Measurements from ENCODE around the gene ANXA3. TPM values are rescaled to one million over a fixed set of nuclear protein-coding genes. Genes with fewer than 3 reads are reported as not detected.
"Not testable (repeated sequence)": the region's sequence is repeated elsewhere in the genome, so short reads cannot be mapped to it uniquely, and the experiment has no call there.

The ANXA3 gene
- total RNA-seq, 1 experiment from 2014 or later: 3.4 TPM

DNA sequence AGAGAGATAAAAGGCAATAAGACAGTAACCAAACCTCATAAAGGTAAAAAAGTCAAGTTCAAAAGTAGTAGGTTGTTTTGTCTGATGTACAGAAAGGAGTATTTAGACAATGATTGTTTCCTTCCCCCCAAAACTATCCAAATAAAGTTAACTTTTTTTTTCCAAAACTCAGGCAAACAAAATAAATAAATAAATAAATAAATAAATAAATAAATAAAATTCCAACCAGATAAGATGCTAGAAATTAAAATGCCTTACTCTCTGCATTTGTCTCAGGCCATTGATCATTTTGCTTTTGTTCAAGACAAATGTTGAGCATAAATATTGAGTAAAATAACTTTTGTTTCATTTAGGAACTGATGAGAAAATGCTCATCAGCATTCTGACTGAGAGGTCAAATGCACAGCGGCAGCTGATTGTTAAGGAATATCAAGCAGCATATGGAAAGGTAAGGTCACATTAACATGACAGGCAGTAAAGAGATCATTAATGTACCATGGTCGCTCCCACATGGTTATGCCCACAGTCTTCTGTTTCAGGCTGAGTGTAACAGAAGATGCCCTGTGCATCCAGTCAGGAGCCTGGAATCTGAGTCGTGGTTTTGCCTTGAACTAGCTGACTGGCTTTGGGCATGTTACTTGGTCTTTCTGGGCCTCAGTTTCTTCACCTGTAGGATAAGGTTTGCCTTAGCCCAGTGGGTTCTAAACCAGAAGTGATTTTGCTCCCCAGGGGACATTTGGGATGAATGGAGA lies 27.3 kb downstream of the ANXA3 start:
- peak in 1 of 2 experiments; percentile 18 for DNase-seq
- Histone ChIP-seq H3K4me1 (no peaks in the 10 kb centered on the region), H3K4me3 (no peak overlapping the region), H3K36me3 (no peaks in the 10 kb centered on the region), H3K27me3 (no peaks in the 10 kb centered on the region), H3K27ac (no peak overlapping the region), H3K9me3 (replicated peaks) (no peaks in the 10 kb centered on the region)

DNA sequence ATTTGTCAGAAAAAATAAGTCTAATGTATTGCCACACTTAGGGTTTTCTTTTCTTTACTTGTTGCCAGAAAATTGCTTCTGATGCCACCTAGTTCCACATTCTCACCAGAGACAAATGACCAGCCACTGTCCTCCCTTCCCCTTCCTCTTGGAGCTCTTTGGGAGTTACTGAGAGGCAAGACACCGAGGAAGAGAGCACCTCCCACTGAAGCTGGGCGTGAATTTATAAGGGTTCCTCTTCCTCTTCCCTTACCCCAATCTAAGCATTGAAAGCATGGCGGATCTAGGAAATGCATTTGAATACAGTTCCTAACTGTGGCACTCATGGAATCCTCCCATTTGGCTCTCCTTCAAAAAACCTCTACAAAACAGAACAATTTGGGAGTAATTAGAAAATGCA lies 30.0 kb downstream of the ANXA3 start:
- no peak overlapping the region for H3K4me3 ChIP-seq
- H3K4me1 ChIP-seq: no peaks in the 10 kb centered on the region
- no peaks in the 10 kb centered on the region for H3K36me3 ChIP-seq
- DNase-seq: no peak
- no peak overlapping the region for H3K27ac ChIP-seq
- H3K27me3 ChIP-seq: no peaks in the 10 kb centered on the region
- no peaks in the 10 kb centered on the region for H3K9me3 ChIP-seq (replicated peaks)

DNA sequence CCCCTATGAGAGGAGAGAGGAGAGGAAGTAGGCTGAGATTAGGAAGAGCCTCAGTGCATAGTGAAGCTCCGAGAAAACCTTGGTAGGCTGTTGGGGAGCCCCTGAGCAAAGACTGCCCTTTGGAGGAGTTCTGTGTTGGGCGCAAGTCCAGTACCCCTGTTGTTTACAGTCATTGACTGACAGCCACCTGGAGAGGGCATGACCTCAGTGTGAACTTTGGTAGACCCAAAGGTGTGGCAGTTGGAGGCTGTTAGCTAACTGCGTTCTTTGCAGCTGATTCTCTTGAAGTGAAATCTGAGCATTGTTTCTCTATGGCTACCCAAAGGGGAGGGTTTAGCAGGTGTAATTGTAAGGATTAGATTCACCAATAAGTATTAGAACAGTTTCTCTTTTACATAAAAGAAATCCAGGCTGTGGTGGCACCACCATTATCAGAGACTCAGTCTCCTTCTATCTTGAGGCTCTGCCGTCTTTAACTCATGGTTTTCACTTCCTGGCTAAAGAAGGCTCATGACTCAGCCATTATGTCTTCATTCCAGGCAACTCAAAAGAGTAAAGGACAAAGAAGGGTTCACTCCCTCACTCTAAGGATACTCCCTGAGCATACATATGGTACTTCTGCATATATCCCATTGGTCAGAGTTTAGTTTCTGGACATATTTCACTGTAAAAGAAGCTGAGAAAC lies 33.4 kb downstream of the ANXA3 start:
- Histone ChIP-seq H3K4me3 (no peak overlapping the region), H3K27ac (no peak overlapping the region), H3K4me1 (no peaks in the 10 kb centered on the region), H3K27me3 (no peaks in the 10 kb centered on the region), H3K9me3 (replicated peaks) (no peaks in the 10 kb centered on the region), H3K36me3 (no peaks in the 10 kb centered on the region)
- no peak for DNase-seq

DNA sequence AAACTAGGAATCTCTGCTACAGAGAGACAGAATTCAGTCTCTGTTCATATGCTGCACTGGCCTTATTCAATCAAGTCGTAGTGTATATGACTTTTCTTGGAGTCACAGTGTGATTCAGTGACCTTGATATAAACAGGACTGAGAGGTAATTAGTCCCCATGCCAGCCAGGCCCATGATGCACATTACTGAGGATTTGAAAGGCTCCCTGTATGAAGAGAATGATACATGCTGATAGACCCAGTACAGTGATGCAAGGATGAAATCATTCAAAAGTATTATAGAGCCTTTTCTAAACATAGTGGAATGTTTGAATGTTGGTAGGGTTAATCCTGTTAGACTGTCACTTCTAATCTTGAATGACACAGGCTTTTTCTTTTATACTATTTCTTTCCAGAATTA lies 34.1 kb downstream of the ANXA3 start:
- no peaks in the 10 kb centered on the region for H3K36me3 ChIP-seq
- no peaks in the 10 kb centered on the region for H3K27me3 ChIP-seq
- no peak overlapping the region for H3K4me3 ChIP-seq
- H3K9me3 ChIP-seq (replicated peaks): no peaks in the 10 kb centered on the region
- no peaks in the 10 kb centered on the region for H3K4me1 ChIP-seq
- H3K27ac ChIP-seq: no peak overlapping the region
- DNase-seq: no peak

DNA sequence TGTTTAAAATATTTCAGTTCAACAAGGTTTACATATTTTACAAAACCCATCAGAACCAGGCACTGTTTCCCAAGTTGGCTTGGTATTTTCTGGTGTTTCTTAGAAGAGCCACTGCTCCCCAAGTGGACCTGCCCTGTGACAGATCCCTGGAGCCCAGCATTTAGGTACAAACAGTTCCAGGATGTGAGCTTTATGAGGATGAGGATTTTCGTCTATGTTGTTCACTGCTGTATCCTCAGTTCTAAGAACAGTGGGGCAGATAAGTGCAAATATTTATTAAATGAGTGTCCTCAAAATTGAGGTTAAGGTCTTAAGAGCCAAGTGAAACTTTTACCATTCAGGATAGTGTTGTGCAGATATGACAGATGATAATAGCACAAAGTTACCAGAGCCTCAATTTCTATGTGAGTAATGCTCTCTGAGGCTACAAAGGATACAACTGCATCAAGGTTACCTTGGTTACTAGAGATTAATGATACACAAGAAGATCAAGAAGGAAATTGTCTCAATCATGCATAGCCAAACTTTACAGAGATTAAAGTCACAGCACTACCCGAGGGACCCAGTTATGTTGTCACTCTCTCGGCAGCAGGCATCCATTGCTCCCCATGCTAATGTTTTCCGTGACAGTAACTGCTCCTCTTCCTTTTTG lies 37.5 kb downstream of the ANXA3 start:
- no peaks in the 10 kb centered on the region for H3K9me3 ChIP-seq (replicated peaks)
- no peak overlapping the region for H3K27ac ChIP-seq
- DNase-seq: no peak
- no peaks in the 10 kb centered on the region for H3K27me3 ChIP-seq
- no peaks in the 10 kb centered on the region for H3K36me3 ChIP-seq
- no peak overlapping the region for H3K4me3 ChIP-seq
- no peaks in the 10 kb centered on the region for H3K4me1 ChIP-seq

DNA sequence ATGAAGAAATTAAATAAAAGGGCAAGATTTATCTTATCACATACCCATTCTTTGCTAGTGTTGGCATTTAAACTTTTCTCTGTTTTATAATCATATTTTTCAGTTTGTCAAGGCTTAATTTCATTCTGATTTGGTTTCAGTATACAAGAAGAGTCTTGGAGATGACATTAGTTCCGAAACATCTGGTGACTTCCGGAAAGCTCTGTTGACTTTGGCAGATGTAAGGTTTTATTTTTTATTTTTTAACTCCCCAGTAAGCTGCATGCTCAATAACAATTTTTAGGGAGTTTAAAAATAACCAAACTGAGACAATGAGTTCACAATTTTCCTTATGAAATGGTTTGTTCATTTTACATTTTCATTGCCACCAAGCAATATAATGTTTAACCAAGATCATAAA lies 39.8 kb downstream of the ANXA3 start:
- no peak for DNase-seq
- no peak overlapping the region for H3K27ac ChIP-seq

DNA sequence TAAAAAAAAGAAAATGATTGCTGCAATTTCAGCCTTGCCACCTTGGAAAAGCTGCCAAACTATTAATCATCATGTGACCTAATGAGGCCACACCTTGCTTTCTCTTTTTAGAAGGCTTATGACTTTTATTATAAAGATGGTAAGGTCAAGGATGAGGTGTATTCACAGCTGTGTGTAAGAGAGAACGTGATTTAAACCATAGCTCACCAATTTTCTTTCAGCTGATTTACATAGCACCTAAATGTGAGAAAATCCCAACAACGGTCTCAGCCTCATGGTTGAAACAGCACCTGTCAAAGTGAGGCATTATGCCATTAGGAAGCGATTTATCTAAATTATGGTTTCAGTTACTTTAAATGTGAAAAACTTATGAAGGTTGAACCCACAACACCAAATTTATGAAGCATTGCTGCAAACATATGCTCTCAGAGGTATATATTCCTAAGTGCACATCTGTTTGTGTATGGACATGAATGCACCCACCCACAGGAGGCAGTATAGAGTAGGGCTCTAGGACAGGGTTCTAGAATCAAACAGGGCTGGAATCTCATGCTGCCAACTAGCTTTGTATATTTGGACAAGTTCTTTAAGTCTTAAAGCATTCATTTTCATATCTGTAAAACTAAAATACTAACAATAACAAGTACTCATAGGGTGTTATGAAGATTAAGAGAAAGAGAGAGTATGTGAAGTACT lies 40.7 kb downstream of the ANXA3 start:
- Histone ChIP-seq H3K4me1 (no peaks in the 10 kb centered on the region), H3K9me3 (replicated peaks) (no peaks in the 10 kb centered on the region), H3K4me3 (no peak overlapping the region), H3K27me3 (no peaks in the 10 kb centered on the region), H3K27ac (no peak overlapping the region), H3K36me3 (no peaks in the 10 kb centered on the region)
- peak; percentile 30 to 54 for DNase-seq

More for the DNA sequence above, 39.8 kb downstream of the ANXA3 start:
- no peaks in the 10 kb centered on the region for H3K36me3 ChIP-seq
- H3K4me3 ChIP-seq: no peak overlapping the region
- H3K4me1 ChIP-seq: no peaks in the 10 kb centered on the region
- H3K9me3 ChIP-seq (replicated peaks): no peaks in the 10 kb centered on the region
- H3K27me3 ChIP-seq: no peaks in the 10 kb centered on the region

DNA sequence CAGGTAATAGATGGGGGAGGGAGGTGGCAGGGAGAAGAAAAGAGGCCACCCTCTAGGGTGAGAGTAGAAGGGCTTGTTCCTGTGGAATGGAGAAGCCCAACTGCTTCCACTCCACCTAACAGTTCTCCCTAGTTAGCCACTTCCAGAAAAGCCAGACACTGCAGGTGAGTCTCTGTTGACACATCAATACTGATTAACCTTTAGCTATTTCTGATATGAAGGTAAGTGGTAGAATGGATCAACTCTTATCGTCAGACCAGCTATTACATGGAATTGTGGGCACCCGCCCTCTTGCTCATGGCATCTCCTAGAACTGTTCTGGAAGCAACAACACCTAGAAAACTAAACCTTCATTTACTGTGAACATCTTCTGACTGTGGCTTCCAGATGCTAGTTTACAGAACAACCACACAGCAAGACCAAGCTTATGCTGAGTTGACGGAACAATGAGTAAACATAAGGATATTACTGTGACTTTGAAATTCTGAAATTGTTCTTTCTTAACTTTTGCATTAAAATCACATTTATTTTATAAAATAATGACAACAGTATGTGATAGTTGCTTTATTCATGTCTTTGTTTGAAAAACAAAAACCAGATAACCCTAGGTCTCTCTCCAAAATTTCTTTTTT lies 44.7 kb downstream of the ANXA3 start:
- peaks cover 21% of the 10 kb centered on the region for H3K4me1 ChIP-seq
- H3K27ac ChIP-seq: no peak overlapping the region
- 0 out of 2 replicates have a peak, but pooled peaks cover 2% of the 10 kb centered on the region for H3K9me3 ChIP-seq (replicated peaks)
- no peaks in the 10 kb centered on the region for H3K36me3 ChIP-seq
- no peak overlapping the region for H3K4me3 ChIP-seq
- no peaks in the 10 kb centered on the region for H3K27me3 ChIP-seq
- no peak for DNase-seq

DNA sequence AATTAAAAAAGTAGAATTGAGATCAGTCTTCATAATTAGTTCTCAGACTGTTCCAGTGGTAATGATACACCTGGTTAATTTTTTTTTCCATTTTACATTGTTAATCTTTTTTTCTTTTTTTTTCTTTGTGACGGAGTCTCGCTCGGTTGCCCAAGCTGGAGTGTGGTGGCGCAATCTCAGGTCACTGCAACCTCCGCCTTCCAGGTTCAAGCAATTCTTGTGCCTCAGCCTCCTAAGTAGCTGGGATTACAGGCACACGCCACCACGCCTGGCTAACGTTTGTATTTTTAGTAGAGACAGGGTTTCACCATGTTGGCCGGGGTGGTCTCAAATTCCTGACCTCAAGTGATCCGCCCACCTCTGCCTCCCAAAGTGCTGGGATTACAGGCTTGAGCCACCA lies 46.9 kb downstream of the ANXA3 start:
- H3K4me3 ChIP-seq: not testable (repeated sequence)

DNA sequence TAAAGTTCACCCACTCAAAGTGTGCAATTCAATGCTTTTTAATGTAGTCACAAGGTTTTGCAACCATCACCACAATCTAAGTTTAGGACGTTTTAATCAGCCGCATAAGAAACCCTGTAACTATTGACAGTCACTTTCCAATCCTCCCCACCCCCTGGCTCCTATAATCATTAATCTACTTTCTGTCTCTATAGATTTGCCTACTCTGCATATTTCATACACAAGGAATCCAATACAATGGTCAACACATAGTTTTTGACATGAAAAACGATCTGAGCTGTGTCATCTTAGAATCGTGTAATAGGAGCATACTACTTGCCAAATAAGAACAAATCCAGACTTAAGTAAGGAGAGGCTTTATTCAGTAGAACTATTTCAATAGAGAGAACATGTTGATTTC lies 47.6 kb downstream of the ANXA3 start:
- 0 out of 2 replicates have a peak, but pooled peaks cover 2% of the 10 kb centered on the region for H3K9me3 ChIP-seq (replicated peaks)
- no peaks in the 10 kb centered on the region for H3K36me3 ChIP-seq

More for the DNA sequence above, 46.9 kb downstream of the ANXA3 start:
- H3K27ac ChIP-seq; DNase-seq; H3K36me3 ChIP-seq; H3K27me3 ChIP-seq; H3K9me3 ChIP-seq (replicated peaks): not testable (repeated sequence)
- H3K4me1 ChIP-seq: peaks cover 22% of the 10 kb centered on the region

DNA sequence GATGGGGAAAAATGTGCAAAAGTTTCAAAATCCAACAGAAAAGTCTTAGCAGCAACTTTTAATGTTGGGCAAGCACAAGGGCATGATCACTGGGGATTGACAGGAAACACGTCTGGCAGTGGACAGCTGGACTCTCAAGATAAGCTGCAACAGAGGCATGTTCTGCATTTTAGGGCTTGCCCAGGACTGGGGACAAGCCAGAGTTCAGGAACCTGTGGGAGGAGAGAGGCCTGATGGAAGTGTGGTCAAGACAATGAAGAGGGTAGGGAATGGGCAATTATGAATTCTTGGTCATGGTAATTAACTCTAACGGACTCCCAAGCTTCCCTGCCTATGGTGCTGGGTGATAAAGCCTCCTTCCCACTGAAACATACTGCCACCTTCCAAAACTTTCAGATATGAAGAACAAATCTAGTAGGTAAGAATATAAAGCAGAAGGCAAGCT lies 48.4 kb downstream of the ANXA3 start:
- Histone ChIP-seq H3K4me1 (peaks cover 22% of the 10 kb centered on the region), H3K27me3 (no peaks in the 10 kb centered on the region), H3K36me3 (no peaks in the 10 kb centered on the region), H3K4me3 (no peak overlapping the region), H3K27ac (peak overlapping the region; percentile 87), H3K9me3 (replicated peaks) (0 out of 2 replicates have a peak, but pooled peaks cover 2% of the 10 kb centered on the region)
- peak; percentile 80 to 86 for DNase-seq

More for the DNA sequence above, 47.6 kb downstream of the ANXA3 start:
- peaks cover 22% of the 10 kb centered on the region for H3K4me1 ChIP-seq
- no peak for DNase-seq
- no peak overlapping the region for H3K4me3 ChIP-seq
- peak overlapping the region; percentile 87 for H3K27ac ChIP-seq
- H3K27me3 ChIP-seq: no peaks in the 10 kb centered on the region

DNA sequence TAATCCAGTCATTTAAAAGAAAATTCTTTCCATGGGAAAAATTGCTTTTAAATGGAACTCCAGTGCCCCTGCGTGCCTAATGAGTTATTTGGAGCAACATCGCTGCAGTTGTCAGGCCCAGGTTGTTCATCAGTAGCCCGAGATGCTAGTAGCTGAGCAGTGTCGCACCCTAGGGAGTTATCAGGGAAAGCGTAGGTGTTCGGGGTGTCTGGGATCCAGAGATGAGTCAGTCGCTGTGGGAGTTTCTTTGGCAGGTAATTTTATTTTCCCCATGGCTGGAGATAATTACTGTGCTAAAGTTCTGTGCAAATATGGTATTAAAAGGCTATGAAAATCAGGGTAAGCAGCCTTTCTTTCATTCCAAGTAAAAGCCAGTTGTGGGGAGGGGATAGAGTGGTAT lies 49.4 kb downstream of the ANXA3 start:
- peak in 1 of 2 experiments; percentile 24 for DNase-seq
- Histone ChIP-seq H3K4me1 (peaks cover 22% of the 10 kb centered on the region), H3K4me3 (no peak overlapping the region), H3K27me3 (no peaks in the 10 kb centered on the region), H3K27ac (peak overlapping the region; percentile 87), H3K9me3 (replicated peaks) (0 out of 2 replicates have a peak, but pooled peaks cover 2% of the 10 kb centered on the region), H3K36me3 (no peaks in the 10 kb centered on the region)

DNA sequence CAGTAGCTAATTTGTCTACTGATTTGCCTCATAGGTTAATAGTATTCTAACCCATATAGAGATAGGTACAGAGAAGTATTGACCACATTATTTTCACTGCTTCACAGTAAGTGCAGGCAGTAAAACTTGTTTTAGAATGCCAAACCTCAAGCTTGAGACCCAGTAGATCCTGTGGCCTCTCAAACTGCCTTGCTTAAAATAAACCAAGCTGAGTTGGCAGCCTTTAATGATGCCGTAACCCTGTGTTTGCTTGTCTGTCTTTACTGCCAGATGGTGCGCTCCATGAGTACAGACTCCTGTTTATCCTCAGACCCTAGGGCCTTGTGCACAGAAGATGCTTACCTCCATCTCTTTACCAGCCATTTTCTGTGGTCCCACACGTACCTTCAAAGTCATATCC lies 50.8 kb downstream of the ANXA3 start:
- H3K36me3 ChIP-seq: no peaks in the 10 kb centered on the region
- H3K4me3 ChIP-seq: no peak overlapping the region
- H3K27me3 ChIP-seq: no peaks in the 10 kb centered on the region
- H3K27ac ChIP-seq: no peak overlapping the region
- H3K9me3 ChIP-seq (replicated peaks): 0 out of 2 replicates have a peak, but pooled peaks cover 2% of the 10 kb centered on the region
- H3K4me1 ChIP-seq: peaks cover 22% of the 10 kb centered on the region
- no peak for DNase-seq

DNA sequence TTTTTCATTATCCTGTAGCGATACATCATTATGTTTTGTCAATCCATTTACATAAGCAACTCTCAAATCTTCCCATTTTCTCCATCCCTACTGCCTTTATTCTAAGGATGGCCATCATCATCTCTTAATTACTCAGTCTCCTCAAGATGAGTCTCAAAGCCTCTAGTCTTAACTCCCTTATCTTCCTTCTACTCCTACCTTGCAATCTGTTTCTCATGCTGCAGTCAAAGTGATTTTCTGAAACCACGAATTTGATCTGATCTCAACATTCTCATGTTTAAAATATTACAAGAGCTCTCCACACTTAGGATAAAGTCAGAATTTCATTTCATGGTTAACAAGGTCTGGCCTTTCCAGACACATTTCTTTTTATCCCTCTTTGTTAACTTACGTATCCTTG lies 51.8 kb downstream of the ANXA3 start:
- no peaks in the 10 kb centered on the region for H3K27me3 ChIP-seq
- DNase-seq: no peak
- H3K4me1 ChIP-seq: peaks cover 22% of the 10 kb centered on the region
- H3K4me3 ChIP-seq: no peak overlapping the region
- H3K27ac ChIP-seq: no peak overlapping the region
- H3K9me3 ChIP-seq (replicated peaks): 0 out of 2 replicates have a peak, but pooled peaks cover 2% of the 10 kb centered on the region
- no peaks in the 10 kb centered on the region for H3K36me3 ChIP-seq
